GM23338 (cell line): ENCODE data around the gene ACSF3. TPM values are rescaled to one million over a fixed set of nuclear protein-coding genes. Genes with fewer than 3 reads are reported as not detected.

Source experiments
- ATAC-seq: fragments of 200-7000 bp; cut with Tn5 transposase; 3 replicates; pipeline ENCODE4 v1.9.1; 2020
- DNase-seq: peaks from one replicate; pipeline ENCODE4 v3.0.0-alpha.2; 2015; ENCODE audit warnings: low spot score
- H2AFZ ChIP-seq: fragments of 200-600 bp; sonication (generic); 2 replicates; pipeline ENCODE4 v1.8.0; 2016; ENCODE audit warnings: antibody characterized with exemption, mild to moderate bottlenecking, moderate library complexity
- H3F3A ChIP-seq: fragments of 200-600 bp; sonication (generic); replicated peaks from 2 replicates; pipeline ENCODE4 v1.8.0; 2017; ENCODE audit warnings: antibody characterized with exemption, mixed run types, low read depth
- H3K27ac ChIP-seq: fragments of 200-600 bp; sonication (generic); 2 replicates; pipeline ENCODE4 v1.6.1; 2016; ENCODE audit warnings: low read depth
- H3K27me3 ChIP-seq: fragments of 200-600 bp; sonication (generic); 2 replicates; pipeline ENCODE4 v1.8.0; 2016; ENCODE audit warnings: mild to moderate bottlenecking, mixed run types, moderate library complexity; ENCODE audit not compliant: insufficient read depth
- H3K36me3 ChIP-seq: fragments of 200-600 bp; sonication (generic); 2 replicates; pipeline ENCODE4 v1.8.0; 2016; ENCODE audit warnings: mild to moderate bottlenecking; ENCODE audit not compliant: insufficient read depth
- H3K4me1 ChIP-seq: fragments of 200-600 bp; sonication (generic); 2 replicates; pipeline ENCODE4 v1.8.0; 2016; ENCODE audit warnings: mild to moderate bottlenecking, moderate library complexity; ENCODE audit not compliant: insufficient read depth
- H3K4me2 ChIP-seq: fragments of 200-600 bp; sonication (generic); 2 replicates; pipeline ENCODE4 v1.7.1; 2017; ENCODE audit warnings: mixed run types
- H3K4me3 ChIP-seq: fragments of 200-600 bp; sonication (generic); 2 replicates; pipeline ENCODE4 v1.6.1; 2016; ENCODE audit warnings: mixed run types
- H3K79me2 ChIP-seq: fragments of 200-600 bp; sonication (generic); replicated peaks from 2 replicates; pipeline ENCODE4 v1.8.0; 2017; ENCODE audit warnings: mild to moderate bottlenecking; ENCODE audit not compliant: insufficient read depth
- H3K9me2 ChIP-seq: fragments of 200-600 bp; sonication (generic); 2 replicates; pipeline ENCODE4 v1.8.0; 2017; ENCODE audit not compliant: insufficient read depth
- H4K20me1 ChIP-seq: fragments of 200-600 bp; sonication (generic); replicated peaks from 2 replicates; pipeline ENCODE4 v1.8.0; 2017; ENCODE audit warnings: mild to moderate bottlenecking; ENCODE audit not compliant: insufficient read depth
- H3K27ac Mint-ChIP-seq: 2 replicates; pipeline ENCODE4 v1.8.0; 2020; ENCODE audit warnings: inconsistent platforms, mild to moderate bottlenecking, moderate library complexity, mixed read lengths
- H3K27me3 Mint-ChIP-seq: 3 replicates; pipeline ENCODE4 v1.8.0; 2022; ENCODE audit warnings: low read depth, mild to moderate bottlenecking, moderate library complexity, mixed read lengths, inconsistent platforms; ENCODE audit not compliant: insufficient read depth, poor library complexity
- H3K36me3 Mint-ChIP-seq: 3 replicates; pipeline ENCODE4 v1.8.0; 2021; ENCODE audit warnings: low read depth, mild to moderate bottlenecking, inconsistent platforms, moderate library complexity, mixed read lengths
- H3K4me1 Mint-ChIP-seq: 3 replicates; pipeline ENCODE4 v1.8.0; 2020; ENCODE audit warnings: mild to moderate bottlenecking, inconsistent platforms, mixed read lengths
- H3K4me3 Mint-ChIP-seq: 3 replicates; pipeline ENCODE4 v1.8.0; 2021; ENCODE audit warnings: moderate library complexity, mild to moderate bottlenecking, inconsistent platforms, mixed read lengths
- H3K9me3 Mint-ChIP-seq: 3 replicates; pipeline ENCODE4 v1.8.0; 2020; ENCODE audit warnings: moderate library complexity, mild to moderate bottlenecking, inconsistent platforms, mixed read lengths
- EZH2 ChIP-seq: fragments of 200-600 bp; sonication (generic); IDR thresholded peaks from one replicate; pipeline ENCODE4 v1.8.0; 2017; ENCODE audit warnings: antibody characterized with exemption, mild to moderate bottlenecking, low read depth; ENCODE audit not compliant: unreplicated experiment
- JUNB ChIP-seq: IDR thresholded peaks from one replicate; pipeline ENCODE4 v1.6.1; 2016; ENCODE audit warnings: antibody characterized with exemption; ENCODE audit not compliant: unreplicated experiment
- NANOG ChIP-seq: IDR thresholded peaks from 2 replicates; pipeline ENCODE4 v1.6.1; 2016; ENCODE audit warnings: antibody characterized with exemption, borderline replicate concordance
- POLR2AphosphoS5 ChIP-seq: IDR thresholded peaks from 2 replicates; pipeline ENCODE4 v1.6.1; 2016; ENCODE audit warnings: antibody characterized with exemption, low read depth
- ZNF114 ChIP-seq: fragments of 250-450 bp; sonication (Bioruptor Pico); IDR thresholded peaks from 2 replicates; pipeline ENCODE4 v1.5.0; 2020; ENCODE audit warnings: mild to moderate bottlenecking, moderate library complexity
- polyA plus RNA-seq: library from polyadenylated mRNA; unstranded; fragments of >200 nt; fragmentation: Nextera tagmentation; extraction: Ambion mirVana; gene quantifications from 2 replicates; pipeline ENCODE4 v1.2.1, GENCODE V29; 2016
- total RNA-seq: library from RNA; depleted of rRNA; stranded (reverse); fragments of >200 nt; shearing (Covaris generic); gene quantifications from 2 replicates; pipeline ENCODE4 v1.2.3, GENCODE V29; 2014
- TF ChIP-seq, protein P1 (sequence below): IDR thresholded peaks from one replicate; pipeline ENCODE4 v1.6.1; 2018; ENCODE audit warnings: antibody characterized with exemption; ENCODE audit not compliant: unreplicated experiment
- TF ChIP-seq, protein P2 (sequence below): fragments of 250-450 bp; sonication (Bioruptor Pico); IDR thresholded peaks from 2 replicates; pipeline ENCODE4 v1.5.0; 2020; ENCODE audit warnings: mild to moderate bottlenecking, moderate library complexity
- TF ChIP-seq, protein P3 (sequence below): IDR thresholded peaks from 2 replicates; pipeline ENCODE4 v1.6.1; 2016; ENCODE audit warnings: antibody characterized with exemption
- TF ChIP-seq, protein P4 (sequence below), 2 experiments: fragments of 200-600 bp in 1 of 2; sonication (generic) in 1 of 2; conservative IDR thresholded peaks; 2 replicates each; pipeline versions ENCODE4 v1.5.1 to v1.6.1; 2016 to 2017; ENCODE audit warnings: antibody characterized with exemption in 2 of 2, low read depth in 2 of 2, mild to moderate bottlenecking in 2 of 2, moderate library complexity in 1 of 2

ACSF3 gene
- total and polyA plus RNA-seq, 2 experiments from 2014 or later = 12.8 to 23.1 TPM

DNA sequence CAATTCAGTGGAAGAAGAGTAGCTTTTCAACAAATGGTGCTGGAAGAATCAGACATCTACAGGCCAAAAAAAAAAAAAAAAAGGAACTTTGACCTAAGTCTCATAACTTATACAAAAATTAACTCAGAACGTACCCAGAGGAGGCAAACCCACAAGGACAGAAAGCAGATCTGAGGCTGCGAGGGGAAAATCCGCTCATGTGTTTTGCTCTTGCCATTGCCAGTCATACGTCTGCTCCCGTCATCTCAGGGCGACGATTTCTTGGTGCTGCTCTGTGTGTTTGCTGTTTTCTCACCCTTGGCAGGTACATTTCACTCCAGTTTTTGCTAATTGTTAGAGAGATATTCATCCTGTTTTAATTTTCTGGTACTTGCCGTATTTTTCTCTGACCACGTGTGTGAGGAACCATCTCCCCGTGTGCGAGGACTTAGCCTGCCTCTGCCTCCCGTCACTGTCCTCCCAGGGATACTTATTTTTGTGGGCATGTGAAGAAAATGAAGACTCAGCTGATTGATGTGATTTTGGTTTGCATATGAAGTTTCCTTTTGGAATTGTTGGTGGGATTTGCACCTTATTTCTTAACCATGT, 33.4 kb upstream of the ACSF3 start:
- no peaks in the 10 kb centered on the region for H3K36me3 Mint-ChIP-seq
- no peaks in the 10 kb centered on the region for H3K79me2 ChIP-seq
- H3F3A ChIP-seq = no peaks in the 10 kb centered on the region
- DNase-seq (no peak), ATAC-seq (no peak)
- H3K4me3 ChIP-seq = no peak overlapping the region
- peaks cover 4% of the 10 kb centered on the region for H3K27me3 Mint-ChIP-seq
- no peaks in the 10 kb centered on the region for H3K9me3 Mint-ChIP-seq
- no peak overlapping the region for H3K27ac ChIP-seq
- H3K27me3 ChIP-seq = no peaks in the 10 kb centered on the region
- no peaks in the 10 kb centered on the region for H4K20me1 ChIP-seq
- no peak overlapping the region for H3K4me2 ChIP-seq
- H3K4me1 ChIP-seq = no peaks in the 10 kb centered on the region
- no peak for TF ChIP-seq NANOG
- TF ChIP-seq, protein P1, sequence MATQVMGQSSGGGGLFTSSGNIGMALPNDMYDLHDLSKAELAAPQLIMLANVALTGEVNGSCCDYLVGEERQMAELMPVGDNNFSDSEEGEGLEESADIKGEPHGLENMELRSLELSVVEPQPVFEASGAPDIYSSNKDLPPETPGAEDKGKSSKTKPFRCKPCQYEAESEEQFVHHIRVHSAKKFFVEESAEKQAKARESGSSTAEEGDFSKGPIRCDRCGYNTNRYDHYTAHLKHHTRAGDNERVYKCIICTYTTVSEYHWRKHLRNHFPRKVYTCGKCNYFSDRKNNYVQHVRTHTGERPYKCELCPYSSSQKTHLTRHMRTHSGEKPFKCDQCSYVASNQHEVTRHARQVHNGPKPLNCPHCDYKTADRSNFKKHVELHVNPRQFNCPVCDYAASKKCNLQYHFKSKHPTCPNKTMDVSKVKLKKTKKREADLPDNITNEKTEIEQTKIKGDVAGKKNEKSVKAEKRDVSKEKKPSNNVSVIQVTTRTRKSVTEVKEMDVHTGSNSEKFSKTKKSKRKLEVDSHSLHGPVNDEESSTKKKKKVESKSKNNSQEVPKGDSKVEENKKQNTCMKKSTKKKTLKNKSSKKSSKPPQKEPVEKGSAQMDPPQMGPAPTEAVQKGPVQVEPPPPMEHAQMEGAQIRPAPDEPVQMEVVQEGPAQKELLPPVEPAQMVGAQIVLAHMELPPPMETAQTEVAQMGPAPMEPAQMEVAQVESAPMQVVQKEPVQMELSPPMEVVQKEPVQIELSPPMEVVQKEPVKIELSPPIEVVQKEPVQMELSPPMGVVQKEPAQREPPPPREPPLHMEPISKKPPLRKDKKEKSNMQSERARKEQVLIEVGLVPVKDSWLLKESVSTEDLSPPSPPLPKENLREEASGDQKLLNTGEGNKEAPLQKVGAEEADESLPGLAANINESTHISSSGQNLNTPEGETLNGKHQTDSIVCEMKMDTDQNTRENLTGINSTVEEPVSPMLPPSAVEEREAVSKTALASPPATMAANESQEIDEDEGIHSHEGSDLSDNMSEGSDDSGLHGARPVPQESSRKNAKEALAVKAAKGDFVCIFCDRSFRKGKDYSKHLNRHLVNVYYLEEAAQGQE = no peak
- no peak for TF ChIP-seq JUNB
- no peak for TF ChIP-seq ZNF114 (CRISPR knock-in tag)
- no peak overlapping the region for H3K27ac Mint-ChIP-seq
- peak overlapping the region; percentile 59; the same call in 1 of the 2 replicates for H2AFZ ChIP-seq
- no peak overlapping the region for H3K4me3 Mint-ChIP-seq
- H3K9me2 ChIP-seq = no peaks in the 10 kb centered on the region
- no peaks in the 10 kb centered on the region for H3K36me3 ChIP-seq
- H3K4me1 Mint-ChIP-seq = no peaks in the 10 kb centered on the region

DNA sequence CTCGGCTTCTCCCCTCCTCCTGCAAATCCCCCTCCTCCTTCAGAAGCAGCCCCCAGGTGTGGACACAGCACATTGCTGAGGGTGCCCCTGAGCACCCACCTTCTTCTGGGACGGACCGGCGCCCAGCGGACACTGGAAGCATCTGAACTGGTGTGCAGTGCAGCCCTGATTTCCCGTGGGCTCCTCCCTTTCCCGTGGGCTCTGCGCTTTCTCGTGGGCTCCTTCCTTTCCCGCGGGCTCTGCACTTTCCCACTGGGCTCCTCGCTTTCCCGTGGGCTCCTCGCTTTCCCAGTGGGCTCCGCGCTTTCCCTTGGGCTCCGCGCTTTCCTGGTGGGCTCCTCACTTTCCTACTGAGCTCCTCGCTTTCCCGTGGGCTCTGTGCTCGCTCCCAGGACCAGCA, 32.6 kb upstream of the ACSF3 start:
- Histone ChIP-seq H3K36me3 (no peaks in the 10 kb centered on the region), H3K4me1 (no peaks in the 10 kb centered on the region), H2AFZ (no peak overlapping the region), H4K20me1 (no peaks in the 10 kb centered on the region), H3F3A (no peaks in the 10 kb centered on the region), H3K27ac (no peak overlapping the region), H3K79me2 (no peaks in the 10 kb centered on the region), H3K4me2 (no peak overlapping the region), H3K9me2 (no peaks in the 10 kb centered on the region), H3K27me3 (no peaks in the 10 kb centered on the region), H3K4me3 (no peak overlapping the region)
- Mint-ChIP-seq H3K36me3 (no peaks in the 10 kb centered on the region), H3K27me3 (peaks cover 4% of the 10 kb centered on the region), H3K9me3 (no peaks in the 10 kb centered on the region), H3K4me1 (no peaks in the 10 kb centered on the region), H3K4me3 (no peak overlapping the region), H3K27ac (no peak overlapping the region)
- ATAC-seq (no peak), DNase-seq (no peak)
- TF ChIP-seq EZH2 = no peak
- TF ChIP-seq, protein P2, sequence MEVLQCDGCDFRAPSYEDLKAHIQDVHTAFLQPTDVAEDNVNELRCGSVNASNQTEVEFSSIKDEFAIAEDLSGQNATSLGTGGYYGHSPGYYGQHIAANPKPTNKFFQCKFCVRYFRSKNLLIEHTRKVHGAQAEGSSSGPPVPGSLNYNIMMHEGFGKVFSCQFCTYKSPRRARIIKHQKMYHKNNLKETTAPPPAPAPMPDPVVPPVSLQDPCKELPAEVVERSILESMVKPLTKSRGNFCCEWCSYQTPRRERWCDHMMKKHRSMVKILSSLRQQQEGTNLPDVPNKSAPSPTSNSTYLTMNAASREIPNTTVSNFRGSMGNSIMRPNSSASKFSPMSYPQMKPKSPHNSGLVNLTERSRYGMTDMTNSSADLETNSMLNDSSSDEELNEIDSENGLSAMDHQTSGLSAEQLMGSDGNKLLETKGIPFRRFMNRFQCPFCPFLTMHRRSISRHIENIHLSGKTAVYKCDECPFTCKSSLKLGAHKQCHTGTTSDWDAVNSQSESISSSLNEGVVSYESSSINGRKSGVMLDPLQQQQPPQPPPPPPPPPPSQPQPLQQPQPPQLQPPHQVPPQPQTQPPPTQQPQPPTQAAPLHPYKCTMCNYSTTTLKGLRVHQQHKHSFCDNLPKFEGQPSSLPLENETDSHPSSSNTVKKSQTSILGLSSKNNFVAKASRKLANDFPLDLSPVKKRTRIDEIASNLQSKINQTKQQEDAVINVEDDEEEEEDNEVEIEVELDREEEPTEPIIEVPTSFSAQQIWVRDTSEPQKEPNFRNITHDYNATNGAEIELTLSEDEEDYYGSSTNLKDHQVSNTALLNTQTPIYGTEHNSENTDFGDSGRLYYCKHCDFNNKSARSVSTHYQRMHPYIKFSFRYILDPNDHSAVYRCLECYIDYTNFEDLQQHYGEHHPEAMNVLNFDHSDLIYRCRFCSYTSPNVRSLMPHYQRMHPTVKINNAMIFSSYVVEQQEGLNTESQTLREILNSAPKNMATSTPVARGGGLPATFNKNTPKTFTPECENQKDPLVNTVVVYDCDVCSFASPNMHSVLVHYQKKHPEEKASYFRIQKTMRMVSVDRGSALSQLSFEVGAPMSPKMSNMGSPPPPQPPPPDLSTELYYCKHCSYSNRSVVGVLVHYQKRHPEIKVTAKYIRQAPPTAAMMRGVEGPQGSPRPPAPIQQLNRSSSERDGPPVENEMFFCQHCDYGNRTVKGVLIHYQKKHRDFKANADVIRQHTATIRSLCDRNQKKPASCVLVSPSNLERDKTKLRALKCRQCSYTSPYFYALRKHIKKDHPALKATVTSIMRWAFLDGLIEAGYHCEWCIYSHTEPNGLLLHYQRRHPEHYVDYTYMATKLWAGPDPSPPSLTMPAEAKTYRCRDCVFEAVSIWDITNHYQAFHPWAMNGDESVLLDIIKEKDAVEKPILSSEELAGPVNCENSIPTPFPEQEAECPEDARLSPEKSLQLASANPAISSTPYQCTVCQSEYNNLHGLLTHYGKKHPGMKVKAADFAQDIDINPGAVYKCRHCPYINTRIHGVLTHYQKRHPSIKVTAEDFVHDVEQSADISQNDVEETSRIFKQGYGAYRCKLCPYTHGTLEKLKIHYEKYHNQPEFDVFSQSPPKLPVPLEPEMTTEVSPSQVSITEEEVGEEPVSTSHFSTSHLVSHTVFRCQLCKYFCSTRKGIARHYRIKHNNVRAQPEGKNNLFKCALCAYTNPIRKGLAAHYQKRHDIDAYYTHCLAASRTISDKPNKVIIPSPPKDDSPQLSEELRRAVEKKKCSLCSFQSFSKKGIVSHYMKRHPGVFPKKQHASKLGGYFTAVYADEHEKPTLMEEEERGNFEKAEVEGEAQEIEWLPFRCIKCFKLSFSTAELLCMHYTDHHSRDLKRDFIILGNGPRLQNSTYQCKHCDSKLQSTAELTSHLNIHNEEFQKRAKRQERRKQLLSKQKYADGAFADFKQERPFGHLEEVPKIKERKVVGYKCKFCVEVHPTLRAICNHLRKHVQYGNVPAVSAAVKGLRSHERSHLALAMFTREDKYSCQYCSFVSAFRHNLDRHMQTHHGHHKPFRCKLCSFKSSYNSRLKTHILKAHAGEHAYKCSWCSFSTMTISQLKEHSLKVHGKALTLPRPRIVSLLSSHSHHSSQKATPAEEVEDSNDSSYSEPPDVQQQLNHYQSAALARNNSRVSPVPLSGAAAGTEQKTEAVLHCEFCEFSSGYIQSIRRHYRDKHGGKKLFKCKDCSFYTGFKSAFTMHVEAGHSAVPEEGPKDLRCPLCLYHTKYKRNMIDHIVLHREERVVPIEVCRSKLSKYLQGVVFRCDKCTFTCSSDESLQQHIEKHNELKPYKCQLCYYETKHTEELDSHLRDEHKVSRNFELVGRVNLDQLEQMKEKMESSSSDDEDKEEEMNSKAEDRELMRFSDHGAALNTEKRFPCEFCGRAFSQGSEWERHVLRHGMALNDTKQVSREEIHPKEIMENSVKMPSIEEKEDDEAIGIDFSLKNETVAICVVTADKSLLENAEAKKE (CRISPR knock-in tag) = no peak
- TF ChIP-seq POLR2AphosphoS5 = no peak
- TF ChIP-seq, protein P3, sequence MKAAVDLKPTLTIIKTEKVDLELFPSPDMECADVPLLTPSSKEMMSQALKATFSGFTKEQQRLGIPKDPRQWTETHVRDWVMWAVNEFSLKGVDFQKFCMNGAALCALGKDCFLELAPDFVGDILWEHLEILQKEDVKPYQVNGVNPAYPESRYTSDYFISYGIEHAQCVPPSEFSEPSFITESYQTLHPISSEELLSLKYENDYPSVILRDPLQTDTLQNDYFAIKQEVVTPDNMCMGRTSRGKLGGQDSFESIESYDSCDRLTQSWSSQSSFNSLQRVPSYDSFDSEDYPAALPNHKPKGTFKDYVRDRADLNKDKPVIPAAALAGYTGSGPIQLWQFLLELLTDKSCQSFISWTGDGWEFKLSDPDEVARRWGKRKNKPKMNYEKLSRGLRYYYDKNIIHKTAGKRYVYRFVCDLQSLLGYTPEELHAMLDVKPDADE = no peak
- TF ChIP-seq ZNF114 (CRISPR knock-in tag) = no peak
- TF ChIP-seq, protein P4, sequence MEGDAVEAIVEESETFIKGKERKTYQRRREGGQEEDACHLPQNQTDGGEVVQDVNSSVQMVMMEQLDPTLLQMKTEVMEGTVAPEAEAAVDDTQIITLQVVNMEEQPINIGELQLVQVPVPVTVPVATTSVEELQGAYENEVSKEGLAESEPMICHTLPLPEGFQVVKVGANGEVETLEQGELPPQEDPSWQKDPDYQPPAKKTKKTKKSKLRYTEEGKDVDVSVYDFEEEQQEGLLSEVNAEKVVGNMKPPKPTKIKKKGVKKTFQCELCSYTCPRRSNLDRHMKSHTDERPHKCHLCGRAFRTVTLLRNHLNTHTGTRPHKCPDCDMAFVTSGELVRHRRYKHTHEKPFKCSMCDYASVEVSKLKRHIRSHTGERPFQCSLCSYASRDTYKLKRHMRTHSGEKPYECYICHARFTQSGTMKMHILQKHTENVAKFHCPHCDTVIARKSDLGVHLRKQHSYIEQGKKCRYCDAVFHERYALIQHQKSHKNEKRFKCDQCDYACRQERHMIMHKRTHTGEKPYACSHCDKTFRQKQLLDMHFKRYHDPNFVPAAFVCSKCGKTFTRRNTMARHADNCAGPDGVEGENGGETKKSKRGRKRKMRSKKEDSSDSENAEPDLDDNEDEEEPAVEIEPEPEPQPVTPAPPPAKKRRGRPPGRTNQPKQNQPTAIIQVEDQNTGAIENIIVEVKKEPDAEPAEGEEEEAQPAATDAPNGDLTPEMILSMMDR (conservative IDR thresholded peaks at IDR 0.05; ENCODE audit: low read depth in 2 of 2) = no peak
- no peak for TF ChIP-seq NANOG
